ENCODE data around the gene EIF1B. TPM values are rescaled to one million over a fixed set of nuclear protein-coding genes. Genes with fewer than 3 reads are reported as not detected.

The EIF1B gene
- total RNA-seq, 1 experiment from 2014 or later, result 33.6 TPM

DNA sequence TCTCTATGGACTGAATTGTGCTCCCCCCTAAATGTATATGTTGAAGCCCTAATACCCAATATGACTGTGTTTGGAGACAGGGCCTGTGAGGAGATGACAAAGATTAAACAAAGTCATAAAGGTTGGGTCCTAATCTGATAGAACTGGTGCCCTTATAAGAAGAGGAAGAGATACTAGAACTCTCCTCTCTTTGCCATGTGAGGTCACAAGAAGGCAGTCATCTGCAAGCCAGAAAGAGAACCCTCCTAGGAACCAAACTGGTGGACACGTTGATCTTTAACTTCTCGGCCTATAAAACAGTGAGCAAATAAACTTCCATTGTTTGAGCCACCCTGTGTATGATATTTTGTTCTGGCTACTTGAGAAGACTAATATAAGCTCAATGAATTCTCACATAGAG, 45.9 kb downstream of the EIF1B start:
- Histone ChIP-seq H3K4me3 (replicated peaks in 1 of 2; ENCODE audit: low read depth in 1 of 2, low read length in 2 of 2) (no peak overlapping the region), H3K36me3 (ENCODE audit: control insufficient read depth in 1 of 2, insufficient read depth in 2 of 2, low read length in 2 of 2) (no peaks in the 10 kb centered on the region), H4K20me1 (ENCODE audit: insufficient read depth) (no peaks in the 10 kb centered on the region), H3K9me2 (ENCODE audit: insufficient read depth) (no peaks in the 10 kb centered on the region), H3K4me2 (ENCODE audit: low read length) (no peak overlapping the region), H3K27ac (ENCODE audit: low read depth, low read length) (no peak overlapping the region), H3K9me3 (ENCODE audit: control insufficient read depth in 1 of 2, insufficient read depth in 1 of 2, low read depth in 1 of 2, low read length in 2 of 2) (no peaks in the 10 kb centered on the region), H3K27me3 (ENCODE audit: insufficient read depth, low read length) (no peaks in the 10 kb centered on the region; the same call in 1 of the 2 replicates), H3K9ac (ENCODE audit: low read length) (no peak overlapping the region), H3K79me2 (ENCODE audit: insufficient read depth, low read length) (no peaks in the 10 kb centered on the region), H3K4me1 (ENCODE audit: control insufficient read depth in 1 of 2, insufficient read depth in 2 of 2, low read length in 2 of 2) (no peaks in the 10 kb centered on the region), H2AFZ (ENCODE audit: low read depth, low read length, poor library complexity, severe bottlenecking) (no peak overlapping the region)
- no peak for DNase-seq (ENCODE audit: low read depth, low spot score)
- no peak for ATAC-seq
- ChIA-PET CTCF (no interaction called here), POLR2A (no interaction called here), RAD21 (ENCODE audit: low non-redundant PET in 1 of 2, low total read pairs in 2 of 2, uncharacterized antibody in 2 of 2, unreplicated experiment in 2 of 2) (no interaction called here)
- BruUV-seq (replicated peaks), result no TSS peak
- TF ChIP-seq EZH2 (IDR thresholded peaks at IDR 0.05) (no peak), EGR1 (IDR thresholded peaks at IDR 0.05; ENCODE audit: low read depth) (no peak), CBX3 (IDR thresholded peaks at IDR 0.05; ENCODE audit: low read depth) (no peak), JUND (IDR thresholded peaks at IDR 0.05) (no peak), RAD21 (IDR thresholded peaks at IDR 0.05; ENCODE audit: low read depth) (no peak), EZH2phosphoT487 (IDR thresholded peaks at IDR 0.05; ENCODE audit: borderline replicate concordance) (no peak), SRF (IDR thresholded peaks at IDR 0.05; ENCODE audit: low read depth) (no peak), SIN3A (IDR thresholded peaks at IDR 0.05; ENCODE audit: low read depth) (no peak), SP1 (IDR thresholded peaks at IDR 0.05; ENCODE audit: low read depth) (no peak), TCF7L2 (IDR thresholded peaks at IDR 0.05; ENCODE audit: borderline replicate concordance, extremely low read depth, insufficient read depth, insufficient read length) (no peak), ZNF274 (IDR thresholded peaks at IDR 0.05; ENCODE audit: low read depth, low read length) (no peak), ZFX (IDR thresholded peaks at IDR 0.05) (no peak), POLR2AphosphoS5 (IDR thresholded peaks at IDR 0.05; ENCODE audit: low read depth, low read length) (no peak), FOSL1 (IDR thresholded peaks at IDR 0.05; ENCODE audit: low read depth) (no peak)
- TF ChIP-seq, protein P1, sequence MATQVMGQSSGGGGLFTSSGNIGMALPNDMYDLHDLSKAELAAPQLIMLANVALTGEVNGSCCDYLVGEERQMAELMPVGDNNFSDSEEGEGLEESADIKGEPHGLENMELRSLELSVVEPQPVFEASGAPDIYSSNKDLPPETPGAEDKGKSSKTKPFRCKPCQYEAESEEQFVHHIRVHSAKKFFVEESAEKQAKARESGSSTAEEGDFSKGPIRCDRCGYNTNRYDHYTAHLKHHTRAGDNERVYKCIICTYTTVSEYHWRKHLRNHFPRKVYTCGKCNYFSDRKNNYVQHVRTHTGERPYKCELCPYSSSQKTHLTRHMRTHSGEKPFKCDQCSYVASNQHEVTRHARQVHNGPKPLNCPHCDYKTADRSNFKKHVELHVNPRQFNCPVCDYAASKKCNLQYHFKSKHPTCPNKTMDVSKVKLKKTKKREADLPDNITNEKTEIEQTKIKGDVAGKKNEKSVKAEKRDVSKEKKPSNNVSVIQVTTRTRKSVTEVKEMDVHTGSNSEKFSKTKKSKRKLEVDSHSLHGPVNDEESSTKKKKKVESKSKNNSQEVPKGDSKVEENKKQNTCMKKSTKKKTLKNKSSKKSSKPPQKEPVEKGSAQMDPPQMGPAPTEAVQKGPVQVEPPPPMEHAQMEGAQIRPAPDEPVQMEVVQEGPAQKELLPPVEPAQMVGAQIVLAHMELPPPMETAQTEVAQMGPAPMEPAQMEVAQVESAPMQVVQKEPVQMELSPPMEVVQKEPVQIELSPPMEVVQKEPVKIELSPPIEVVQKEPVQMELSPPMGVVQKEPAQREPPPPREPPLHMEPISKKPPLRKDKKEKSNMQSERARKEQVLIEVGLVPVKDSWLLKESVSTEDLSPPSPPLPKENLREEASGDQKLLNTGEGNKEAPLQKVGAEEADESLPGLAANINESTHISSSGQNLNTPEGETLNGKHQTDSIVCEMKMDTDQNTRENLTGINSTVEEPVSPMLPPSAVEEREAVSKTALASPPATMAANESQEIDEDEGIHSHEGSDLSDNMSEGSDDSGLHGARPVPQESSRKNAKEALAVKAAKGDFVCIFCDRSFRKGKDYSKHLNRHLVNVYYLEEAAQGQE (IDR thresholded peaks at IDR 0.05; ENCODE audit: low read depth), result no peak
- TF ChIP-seq, protein P2, sequence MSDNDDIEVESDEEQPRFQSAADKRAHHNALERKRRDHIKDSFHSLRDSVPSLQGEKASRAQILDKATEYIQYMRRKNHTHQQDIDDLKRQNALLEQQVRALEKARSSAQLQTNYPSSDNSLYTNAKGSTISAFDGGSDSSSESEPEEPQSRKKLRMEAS (IDR thresholded peaks at IDR 0.05), result no peak
- TF ChIP-seq, protein P3, sequence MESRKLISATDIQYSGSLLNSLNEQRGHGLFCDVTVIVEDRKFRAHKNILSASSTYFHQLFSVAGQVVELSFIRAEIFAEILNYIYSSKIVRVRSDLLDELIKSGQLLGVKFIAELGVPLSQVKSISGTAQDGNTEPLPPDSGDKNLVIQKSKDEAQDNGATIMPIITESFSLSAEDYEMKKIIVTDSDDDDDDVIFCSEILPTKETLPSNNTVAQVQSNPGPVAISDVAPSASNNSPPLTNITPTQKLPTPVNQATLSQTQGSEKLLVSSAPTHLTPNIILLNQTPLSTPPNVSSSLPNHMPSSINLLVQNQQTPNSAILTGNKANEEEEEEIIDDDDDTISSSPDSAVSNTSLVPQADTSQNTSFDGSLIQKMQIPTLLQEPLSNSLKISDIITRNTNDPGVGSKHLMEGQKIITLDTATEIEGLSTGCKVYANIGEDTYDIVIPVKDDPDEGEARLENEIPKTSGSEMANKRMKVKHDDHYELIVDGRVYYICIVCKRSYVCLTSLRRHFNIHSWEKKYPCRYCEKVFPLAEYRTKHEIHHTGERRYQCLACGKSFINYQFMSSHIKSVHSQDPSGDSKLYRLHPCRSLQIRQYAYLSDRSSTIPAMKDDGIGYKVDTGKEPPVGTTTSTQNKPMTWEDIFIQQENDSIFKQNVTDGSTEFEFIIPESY (IDR thresholded peaks at IDR 0.05; ENCODE audit: extremely low read depth, insufficient replicate concordance, low read length), result no peak
- TF ChIP-seq, protein P4, sequence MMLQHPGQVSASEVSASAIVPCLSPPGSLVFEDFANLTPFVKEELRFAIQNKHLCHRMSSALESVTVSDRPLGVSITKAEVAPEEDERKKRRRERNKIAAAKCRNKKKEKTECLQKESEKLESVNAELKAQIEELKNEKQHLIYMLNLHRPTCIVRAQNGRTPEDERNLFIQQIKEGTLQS (IDR thresholded peaks at IDR 0.05), result no peak
- TF ChIP-seq, protein P5, sequence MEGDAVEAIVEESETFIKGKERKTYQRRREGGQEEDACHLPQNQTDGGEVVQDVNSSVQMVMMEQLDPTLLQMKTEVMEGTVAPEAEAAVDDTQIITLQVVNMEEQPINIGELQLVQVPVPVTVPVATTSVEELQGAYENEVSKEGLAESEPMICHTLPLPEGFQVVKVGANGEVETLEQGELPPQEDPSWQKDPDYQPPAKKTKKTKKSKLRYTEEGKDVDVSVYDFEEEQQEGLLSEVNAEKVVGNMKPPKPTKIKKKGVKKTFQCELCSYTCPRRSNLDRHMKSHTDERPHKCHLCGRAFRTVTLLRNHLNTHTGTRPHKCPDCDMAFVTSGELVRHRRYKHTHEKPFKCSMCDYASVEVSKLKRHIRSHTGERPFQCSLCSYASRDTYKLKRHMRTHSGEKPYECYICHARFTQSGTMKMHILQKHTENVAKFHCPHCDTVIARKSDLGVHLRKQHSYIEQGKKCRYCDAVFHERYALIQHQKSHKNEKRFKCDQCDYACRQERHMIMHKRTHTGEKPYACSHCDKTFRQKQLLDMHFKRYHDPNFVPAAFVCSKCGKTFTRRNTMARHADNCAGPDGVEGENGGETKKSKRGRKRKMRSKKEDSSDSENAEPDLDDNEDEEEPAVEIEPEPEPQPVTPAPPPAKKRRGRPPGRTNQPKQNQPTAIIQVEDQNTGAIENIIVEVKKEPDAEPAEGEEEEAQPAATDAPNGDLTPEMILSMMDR (IDR thresholded peaks at IDR 0.05 in 2 of 3, conservative IDR thresholded peaks at IDR 0.05 in 1 of 3; ENCODE audit: borderline replicate concordance in 1 of 3, insufficient read depth in 1 of 3, low read depth in 2 of 3, low read length in 2 of 3), result no peak
- intact Hi-C loops (cut with micrococcal nuclease), result no loop called here
